ENCODE data around the gene USP49.

Gene USP49

GRCh38 chr6:41771058-41771983 is 123.9 kb downstream of the USP49 start:
- Histone ChIP-seq H3K9me3 (ENCODE audit: insufficient read depth, low read depth, low read length) (no peaks in the 10 kb centered on the region), H3K4me2 (ENCODE audit: low read depth, low read length, poor library complexity, severe bottlenecking) (no peak overlapping the region), H3K4me1 (ENCODE audit: insufficient read depth, low read length, poor library complexity, severe bottlenecking) (peaks cover 33% of the 10 kb centered on the region), H3F3A (ENCODE audit: low read depth) (no peaks in the 10 kb centered on the region), H3K27me3 (ENCODE audit: insufficient read depth, low read length, poor library complexity, severe bottlenecking) (no peaks in the 10 kb centered on the region), H3K9ac (ENCODE audit: low read depth, low read length, poor library complexity, severe bottlenecking) (no peak overlapping the region), H3K4me3 (ENCODE audit: low read length, poor library complexity, severe bottlenecking) (no peak overlapping the region), H3K9me2 (replicated peaks; ENCODE audit: low read depth, low read length) (no peaks in the 10 kb centered on the region), H4K20me1 (ENCODE audit: insufficient read depth, low read length, poor library complexity, severe bottlenecking) (no peaks in the 10 kb centered on the region), H3K79me2 (ENCODE audit: insufficient read depth, low read length) (no peaks in the 10 kb centered on the region), H2AFZ (ENCODE audit: low read length) (no peak overlapping the region), H3K36me3 (ENCODE audit: insufficient read depth, low read length) (peaks cover 13% of the 10 kb centered on the region; the same call in 1 of the 2 replicates)
- TF ChIP-seq EZH2phosphoT487 (IDR thresholded peaks at IDR 0.05; ENCODE audit: borderline replicate concordance) (no peak), CTCF (conservative IDR thresholded peaks at IDR 0.05; ENCODE audit: low read length) (no peak)

- Histone ChIP-seq H3K27me3 (ENCODE audit: insufficient read depth, low read length, poor library complexity, severe bottlenecking) (no peaks in the 10 kb centered on the region), H3K9me2 (replicated peaks; ENCODE audit: low read depth, low read length) (no peaks in the 10 kb centered on the region), H4K20me1 (ENCODE audit: insufficient read depth, low read length, poor library complexity, severe bottlenecking) (no peaks in the 10 kb centered on the region), H3K4me3 (ENCODE audit: low read length, poor library complexity, severe bottlenecking) (no peak overlapping the region), H3F3A (ENCODE audit: low read depth) (no peaks in the 10 kb centered on the region), H3K9ac (ENCODE audit: low read depth, low read length, poor library complexity, severe bottlenecking) (no peak overlapping the region), H3K4me1 (ENCODE audit: insufficient read depth, low read length, poor library complexity, severe bottlenecking) (peaks cover 34% of the 10 kb centered on the region), H2AFZ (ENCODE audit: low read length) (no peak overlapping the region), H3K9me3 (ENCODE audit: insufficient read depth, low read depth, low read length) (no peaks in the 10 kb centered on the region), H3K4me2 (ENCODE audit: low read depth, low read length, poor library complexity, severe bottlenecking) (no peak overlapping the region), H3K36me3 (ENCODE audit: insufficient read depth, low read length) (peaks cover 13% of the 10 kb centered on the region; the same call in 1 of the 2 replicates), H3K79me2 (ENCODE audit: insufficient read depth, low read length) (no peaks in the 10 kb centered on the region)
- TF ChIP-seq CTCF (conservative IDR thresholded peaks at IDR 0.05; ENCODE audit: low read length) (no peak), EZH2phosphoT487 (IDR thresholded peaks at IDR 0.05; ENCODE audit: borderline replicate concordance) (no peak)
These were observed 124.7 kb downstream of the USP49 start for GRCh38 chr6:41770381-41771057.

GRCh38 chr6:41769376-41769775 is 125.8 kb downstream of the USP49 start:
- Histone ChIP-seq H3K4me1 (ENCODE audit: insufficient read depth, low read length, poor library complexity, severe bottlenecking) (peaks cover 34% of the 10 kb centered on the region), H3K9ac (ENCODE audit: low read depth, low read length, poor library complexity, severe bottlenecking) (peak overlapping the region; percentile 63), H3K36me3 (ENCODE audit: insufficient read depth, low read length) (peaks cover 13% of the 10 kb centered on the region; the same call in 1 of the 2 replicates), H3K27me3 (ENCODE audit: insufficient read depth, low read length, poor library complexity, severe bottlenecking) (no peaks in the 10 kb centered on the region), H4K20me1 (ENCODE audit: insufficient read depth, low read length, poor library complexity, severe bottlenecking) (no peaks in the 10 kb centered on the region), H3K9me2 (replicated peaks; ENCODE audit: low read depth, low read length) (no peaks in the 10 kb centered on the region), H3K79me2 (ENCODE audit: insufficient read depth, low read length) (no peaks in the 10 kb centered on the region), H2AFZ (ENCODE audit: low read length) (no peak overlapping the region), H3K9me3 (ENCODE audit: insufficient read depth, low read depth, low read length) (no peaks in the 10 kb centered on the region), H3K4me2 (ENCODE audit: low read depth, low read length, poor library complexity, severe bottlenecking) (peak overlapping the region; percentile 61), H3F3A (ENCODE audit: low read depth) (no peaks in the 10 kb centered on the region), H3K4me3 (ENCODE audit: low read length, poor library complexity, severe bottlenecking) (peak overlapping the region; percentile 30)
- TF ChIP-seq CTCF (conservative IDR thresholded peaks at IDR 0.05; ENCODE audit: low read length) = no peak
- TF ChIP-seq EZH2phosphoT487 (IDR thresholded peaks at IDR 0.05; ENCODE audit: borderline replicate concordance) = no peak

All from Loucy (cell line).